A549 (cell line): ENCODE results near the gene KRT71. TPM values are rescaled to one million over a fixed set of nuclear protein-coding genes. Genes with fewer than 3 reads are reported as not detected.

Experiments
- ATAC-seq, 2 experiments: fragments of 200-7000 bp in 1 of 2; fragments of >200 bp in 1 of 2; cut with Nextera tagmentation in 1 of 2; cut with Tn5 transposase in 1 of 2; 3 replicates each; pipeline versions ENCODE4 v1.8.0 to v1.9.1; 2018 to 2020; ENCODE audit warnings: mild to moderate bottlenecking in 1 of 2, moderate library complexity in 1 of 2
- CTCF ChIA-PET: fragments of 300-600 bp; sonication (Branson Sonifier 250); formaldehyde crosslinking; extraction: SDS; loops from one replicate; lab custom pipeline; 2021; ENCODE audit warnings: antibody characterized with exemption, inconsistent platforms; lab: Yijun Ruan, JAX
- POLR2A ChIA-PET: fragments of 350-600 bp; formaldehyde crosslinking; extraction: SDS; loops from one replicate; lab custom pipeline; 2021; ENCODE audit warnings: antibody characterized with exemption, inconsistent platforms; lab: Yijun Ruan, JAX
- DNase-seq, 2 experiments: peaks; one replicate each; pipeline versions ENCODE4 v3.0.0 to v3.0.0-alpha.2; 2011 to 2016; ENCODE audit warnings: low read depth in 1 of 2, low spot score in 1 of 2
- FAIRE-seq: peaks from 2 replicates; lab custom pipeline; 2011; peaks lifted over from hg19 to GRCh38; lab: Jason Lieb, UNC
- H3K27ac ChIP-seq, 2 experiments: fragments of >200 bp; sonication (Bioruptor Twin); formaldehyde crosslinking; 3 replicates each; pipeline ENCODE4 v1.5.1; 2016 to 2017
- H3K4me1 ChIP-seq: fragments of >200 bp; sonication (Bioruptor Twin); formaldehyde crosslinking; 3 replicates; pipeline ENCODE4 v1.6.1; 2016
- H3K4me2 ChIP-seq: fragments of >200 bp; sonication (Bioruptor Twin); formaldehyde crosslinking; 3 replicates; pipeline ENCODE4 v1.6.1; 2016
- H3K4me3 ChIP-seq: fragments of >200 bp; sonication (Bioruptor Twin); formaldehyde crosslinking; 3 replicates; pipeline ENCODE4 v1.5.1; 2016
- H3K9me3 ChIP-seq: fragments of >200 bp; sonication (Bioruptor Twin); formaldehyde crosslinking; 3 replicates; pipeline ENCODE4 v1.6.1; 2016
- CEBPB ChIP-seq, 2 experiments: fragments of >200 bp in 1 of 2; sonication (Bioruptor Twin) in 1 of 2; formaldehyde crosslinking in 1 of 2; IDR thresholded peaks; 2 replicates each; pipeline ENCODE4 v1.6.1; 2012 to 2016
- CHD4 ChIP-seq: fragments of 200-600 bp; sonication (generic); IDR thresholded peaks from 2 replicates; pipeline ENCODE4 v1.6.1; 2016; ENCODE audit warnings: antibody characterized with exemption, mild to moderate bottlenecking, borderline replicate concordance
- EHF ChIP-seq: fragments of 250-450 bp; sonication (Bioruptor Pico); IDR thresholded peaks from 2 replicates; pipeline ENCODE4 v1.5.0; 2020; ENCODE audit warnings: mild to moderate bottlenecking
- FOXS1 ChIP-seq: fragments of 250-450 bp; sonication (Bioruptor Pico); IDR thresholded peaks from 2 replicates; pipeline ENCODE4 v1.5.0; 2020; ENCODE audit warnings: mild to moderate bottlenecking, moderate library complexity
- GATA3 ChIP-seq: IDR thresholded peaks from 2 replicates; pipeline ENCODE4 v1.6.1; 2012; ENCODE audit warnings: borderline replicate concordance
- HDAC2 ChIP-seq: fragments of 200-600 bp; sonication (generic); IDR thresholded peaks from 2 replicates; pipeline ENCODE4 v1.6.1; 2016
- HEYL ChIP-seq: fragments of 250-450 bp; sonication (Bioruptor Pico); IDR thresholded peaks from 2 replicates; pipeline ENCODE4 v1.8.0; 2021; ENCODE audit warnings: mild to moderate bottlenecking, moderate library complexity
- HOXA7 ChIP-seq: fragments of 250-450 bp; sonication (Bioruptor Pico); IDR thresholded peaks from 2 replicates; pipeline ENCODE4 v1.5.0; 2020; ENCODE audit warnings: mild to moderate bottlenecking, moderate library complexity
- JUNB ChIP-seq: fragments of >200 bp; sonication (Bioruptor Twin); formaldehyde crosslinking; IDR thresholded peaks from 2 replicates; pipeline ENCODE4 v1.6.1; 2016
- KDM5A ChIP-seq: fragments of 200-600 bp; sonication (generic); IDR thresholded peaks from 2 replicates; pipeline ENCODE4 v1.6.1; 2016; ENCODE audit warnings: antibody characterized with exemption, mild to moderate bottlenecking
- MAZ ChIP-seq: fragments of 150-350 bp; IDR thresholded peaks from 2 replicates; pipeline ENCODE4 v1.6.1; 2014; ENCODE audit warnings: antibody characterized with exemption, low read depth, low read length, borderline replicate concordance
- MYC ChIP-seq: IDR thresholded peaks from 2 replicates; pipeline ENCODE4 v1.6.1; 2012; ENCODE audit warnings: mild to moderate bottlenecking, inconsistent platforms, low read length, improper control_type of control experiment, borderline replicate concordance
- POLR2A ChIP-seq: IDR thresholded peaks from 2 replicates; pipeline ENCODE4 v1.6.1; 2012; ENCODE audit warnings: mild to moderate bottlenecking, low read length
- RCOR1 ChIP-seq: fragments of 150-350 bp; IDR thresholded peaks from 2 replicates; pipeline ENCODE4 v1.6.1; 2014; ENCODE audit warnings: antibody characterized with exemption, low read length, low read depth
- RNF2 ChIP-seq: fragments of 200-600 bp; sonication (generic); IDR thresholded peaks from 2 replicates; pipeline ENCODE4 v1.6.1; 2016; ENCODE audit warnings: low read depth, mild to moderate bottlenecking, antibody characterized with exemption, moderate library complexity, borderline replicate concordance
- TP53 ChIP-seq: fragments of 250-450 bp; sonication (Bioruptor Pico); IDR thresholded peaks from 2 replicates; pipeline ENCODE4 v1.5.0; 2021; ENCODE audit warnings: mild to moderate bottlenecking, moderate library complexity
- ZFP36 ChIP-seq: fragments of 450-650 bp; IDR thresholded peaks from 2 replicates; pipeline ENCODE4 v1.6.1; 2014; ENCODE audit warnings: borderline replicate concordance; ENCODE audit not compliant: partially characterized antibody
- ZNF302 ChIP-seq: fragments of 250-450 bp; sonication (Bioruptor Pico); IDR thresholded peaks from 2 replicates; pipeline ENCODE4 v1.9.0; 2021; ENCODE audit warnings: inconsistent platforms, mild to moderate bottlenecking, moderate library complexity
- ZSCAN20 ChIP-seq: fragments of 250-450 bp; sonication (Bioruptor Pico); IDR thresholded peaks from 2 replicates; pipeline ENCODE4 v1.8.0; 2022; ENCODE audit warnings: mild to moderate bottlenecking, moderate library complexity
- WGBS: methylation state at CpG from one replicate; pipeline ENCODE4 v1.1.6; 2017; ENCODE audit errors: missing lambda C conversion rate; 5-methylcytosine and 5-hydroxymethylcytosine counted together
- polyA plus RNA-seq, 4 experiments: library from polyadenylated mRNA; depleted of rRNA in 3 of 4; stranded (reverse); fragments of >200 nt; fragmentation: RNase III in 1 of 4; extraction: RNeasy Plus Mini Kit Qiagen cat#74134 plus additional on column Dnase treatment in 1 of 4; gene quantifications; 2 replicates in 3 of 4; 3 replicates in 1 of 4; pipeline ENCODE4 v1.2.3, GENCODE V29; 2011 to 2017
- TF ChIP-seq, protein P1 (sequence below): fragments of >200 bp; sonication (Bioruptor Twin); formaldehyde crosslinking; IDR thresholded peaks from 3 replicates; pipeline ENCODE4 v1.6.1; 2016
- TF ChIP-seq, protein P2 (sequence below): IDR thresholded peaks from 2 replicates; pipeline ENCODE4 v1.6.1; 2012
- TF ChIP-seq, protein P3 (sequence below): IDR thresholded peaks from 2 replicates; pipeline ENCODE4 v1.6.1; 2012; ENCODE audit warnings: low read depth, borderline replicate concordance
- TF ChIP-seq, protein P4 (sequence below): fragments of >200 bp; sonication (Bioruptor Twin); formaldehyde crosslinking; IDR thresholded peaks from 3 replicates; pipeline ENCODE4 v1.5.1; 2016

The KRT71 gene
- polyA plus RNA-seq, 2 of the 4 experiments (the other 2 are of a cell fraction) = not detected

DNA sequence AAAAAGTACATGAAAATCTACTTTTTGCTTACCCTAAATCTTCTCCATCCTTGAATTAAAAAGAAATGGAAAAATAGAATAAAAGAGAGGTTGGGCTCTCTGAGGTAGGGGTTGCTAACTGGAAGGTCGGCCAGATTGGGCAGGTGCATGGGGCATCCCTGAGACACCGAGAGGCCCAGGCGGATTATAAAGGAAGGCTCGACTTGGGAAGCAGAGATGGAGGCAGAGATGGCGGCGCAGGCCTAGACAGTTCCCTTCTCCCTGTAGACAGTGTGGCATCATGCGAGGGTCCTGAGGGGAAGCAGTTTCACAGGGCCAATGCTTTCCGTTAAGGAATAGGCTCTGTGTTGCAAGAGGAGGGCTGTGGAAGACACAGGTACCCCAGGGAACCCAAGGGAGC, 24.4 kb upstream of the KRT71 start:
- POLR2A ChIA-PET = no interaction called here
- 86% methylated on average over 8 of the region's 8 CpGs for WGBS
- TF ChIP-seq POLR2A (no peak), RCOR1 (no peak), TP53 (CRISPR knock-in tag) (no peak), RNF2 (no peak), HDAC2 (no peak), MYC (no peak), JUNB (no peak), FOXS1 (CRISPR knock-in tag) (no peak), HOXA7 (no peak), MAZ (no peak), ZNF302 (CRISPR knock-in tag) (no peak), GATA3 (no peak), HEYL (CRISPR knock-in tag) (no peak), ZFP36 (no peak), CEBPB (IDR thresholded peaks at IDR 0.05) (no peak)
- TF ChIP-seq, protein P1, sequence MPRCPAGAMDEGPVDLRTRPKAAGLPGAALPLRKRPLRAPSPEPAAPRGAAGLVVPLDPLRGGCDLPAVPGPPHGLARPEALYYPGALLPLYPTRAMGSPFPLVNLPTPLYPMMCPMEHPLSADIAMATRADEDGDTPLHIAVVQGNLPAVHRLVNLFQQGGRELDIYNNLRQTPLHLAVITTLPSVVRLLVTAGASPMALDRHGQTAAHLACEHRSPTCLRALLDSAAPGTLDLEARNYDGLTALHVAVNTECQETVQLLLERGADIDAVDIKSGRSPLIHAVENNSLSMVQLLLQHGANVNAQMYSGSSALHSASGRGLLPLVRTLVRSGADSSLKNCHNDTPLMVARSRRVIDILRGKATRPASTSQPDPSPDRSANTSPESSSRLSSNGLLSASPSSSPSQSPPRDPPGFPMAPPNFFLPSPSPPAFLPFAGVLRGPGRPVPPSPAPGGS = no peak
- TF ChIP-seq, protein P2, sequence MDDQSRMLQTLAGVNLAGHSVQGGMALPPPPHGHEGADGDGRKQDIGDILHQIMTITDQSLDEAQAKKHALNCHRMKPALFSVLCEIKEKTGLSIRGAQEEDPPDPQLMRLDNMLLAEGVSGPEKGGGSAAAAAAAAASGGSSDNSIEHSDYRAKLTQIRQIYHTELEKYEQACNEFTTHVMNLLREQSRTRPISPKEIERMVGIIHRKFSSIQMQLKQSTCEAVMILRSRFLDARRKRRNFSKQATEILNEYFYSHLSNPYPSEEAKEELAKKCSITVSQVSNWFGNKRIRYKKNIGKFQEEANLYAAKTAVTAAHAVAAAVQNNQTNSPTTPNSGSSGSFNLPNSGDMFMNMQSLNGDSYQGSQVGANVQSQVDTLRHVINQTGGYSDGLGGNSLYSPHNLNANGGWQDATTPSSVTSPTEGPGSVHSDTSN = no peak
- TF ChIP-seq, protein P3, sequence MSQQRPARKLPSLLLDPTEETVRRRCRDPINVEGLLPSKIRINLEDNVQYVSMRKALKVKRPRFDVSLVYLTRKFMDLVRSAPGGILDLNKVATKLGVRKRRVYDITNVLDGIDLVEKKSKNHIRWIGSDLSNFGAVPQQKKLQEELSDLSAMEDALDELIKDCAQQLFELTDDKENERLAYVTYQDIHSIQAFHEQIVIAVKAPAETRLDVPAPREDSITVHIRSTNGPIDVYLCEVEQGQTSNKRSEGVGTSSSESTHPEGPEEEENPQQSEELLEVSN = no peak
- TF ChIP-seq, protein P4, sequence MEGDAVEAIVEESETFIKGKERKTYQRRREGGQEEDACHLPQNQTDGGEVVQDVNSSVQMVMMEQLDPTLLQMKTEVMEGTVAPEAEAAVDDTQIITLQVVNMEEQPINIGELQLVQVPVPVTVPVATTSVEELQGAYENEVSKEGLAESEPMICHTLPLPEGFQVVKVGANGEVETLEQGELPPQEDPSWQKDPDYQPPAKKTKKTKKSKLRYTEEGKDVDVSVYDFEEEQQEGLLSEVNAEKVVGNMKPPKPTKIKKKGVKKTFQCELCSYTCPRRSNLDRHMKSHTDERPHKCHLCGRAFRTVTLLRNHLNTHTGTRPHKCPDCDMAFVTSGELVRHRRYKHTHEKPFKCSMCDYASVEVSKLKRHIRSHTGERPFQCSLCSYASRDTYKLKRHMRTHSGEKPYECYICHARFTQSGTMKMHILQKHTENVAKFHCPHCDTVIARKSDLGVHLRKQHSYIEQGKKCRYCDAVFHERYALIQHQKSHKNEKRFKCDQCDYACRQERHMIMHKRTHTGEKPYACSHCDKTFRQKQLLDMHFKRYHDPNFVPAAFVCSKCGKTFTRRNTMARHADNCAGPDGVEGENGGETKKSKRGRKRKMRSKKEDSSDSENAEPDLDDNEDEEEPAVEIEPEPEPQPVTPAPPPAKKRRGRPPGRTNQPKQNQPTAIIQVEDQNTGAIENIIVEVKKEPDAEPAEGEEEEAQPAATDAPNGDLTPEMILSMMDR = no peak

DNA sequence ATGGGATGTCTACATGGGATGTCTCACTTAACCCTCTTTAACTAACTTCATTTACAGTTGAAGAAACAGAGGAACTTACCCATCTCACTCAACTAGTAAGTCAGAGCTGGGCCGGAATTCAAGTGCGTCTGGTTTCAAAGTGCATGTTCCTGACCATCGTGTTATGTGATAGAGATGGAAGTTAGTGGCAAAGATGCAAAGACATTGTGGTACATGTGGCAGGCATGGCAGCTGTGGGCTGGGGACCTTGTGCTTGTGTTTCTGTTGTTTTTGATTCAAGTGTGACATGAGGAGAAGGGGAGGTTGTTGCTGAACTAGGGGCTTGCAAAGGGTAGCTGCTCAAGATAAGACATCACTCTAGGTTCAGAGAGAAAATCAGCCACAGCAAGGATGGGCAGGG, 23.0 kb upstream of the KRT71 start:
- no peak for ATAC-seq
- CTCF ChIA-PET = interaction anchor here (0.7 to 5.3 kb wide), 9 partner anchors 7 to 432 kb away, joined by 3 to 39 read pairs (median 4); no protein-coding TSS in a partner anchor
- H3K4me2 ChIP-seq = no peak overlapping the region
- H3K4me1 ChIP-seq = peaks cover under 1% of the 10 kb centered on the region; the same call in 1 of the 3 replicates
- no peaks in the 10 kb centered on the region for H3K9me3 ChIP-seq
- TF ChIP-seq EHF (CRISPR knock-in tag) (no peak), HEYL (CRISPR knock-in tag) (no peak), ZSCAN20 (CRISPR knock-in tag) (no peak), FOXS1 (CRISPR knock-in tag) (no peak), CHD4 (no peak), KDM5A (no peak)
- TF ChIP-seq, all 56 proteins: peak for 0
- FAIRE-seq = no peak
- 92% methylated on average over 3 of the region's 3 CpGs for WGBS
- no peak for DNase-seq
- Histone ChIP-seq H3K4me3 (no peak overlapping the region), H3K27ac (no peak overlapping the region)
- POLR2A ChIA-PET = no interaction called here

More for the DNA sequence above, 24.4 kb upstream of the KRT71 start:
- DNase-seq (no peak), ATAC-seq (no peak), FAIRE-seq (no peak)
- Histone ChIP-seq H3K4me1 (peaks cover 13% of the 10 kb centered on the region), H3K9me3 (no peaks in the 10 kb centered on the region), H3K4me3 (no peak overlapping the region), H3K27ac (no peak overlapping the region), H3K4me2 (no peak overlapping the region)
- CTCF ChIA-PET = interaction anchor here (1.4 to 13.8 kb wide), 6 partner anchors 21 to 303 kb away, joined by 3 to 492 read pairs (median 4); no protein-coding TSS in a partner anchor
